ENCODE results near the gene SLC8A3.

SLC8A3 gene

GRCh38 chr14:70118064-70118463 lies 70.7 kb downstream of the SLC8A3 start:
- no peaks in the 10 kb centered on the region for H3K36me3 ChIP-seq
- no peak overlapping the region for H3K4me3 ChIP-seq (ENCODE audit: low read depth, low read length)
- no peak for DNase-seq
- TF ChIP-seq CTCF (IDR thresholded peaks at IDR 0.05; ENCODE audit: low read depth, low read length) = no peak
- H3K4me1 ChIP-seq = no peaks in the 10 kb centered on the region
- no peaks in the 10 kb centered on the region for H3K9me3 ChIP-seq
- 0 out of 2 replicates have a peak, but pooled peaks cover 5% of the 10 kb centered on the region for H3K27me3 ChIP-seq

- H3K9me3 ChIP-seq = no peaks in the 10 kb centered on the region
- no peak overlapping the region for H3K4me3 ChIP-seq (ENCODE audit: low read depth, low read length)
- TF ChIP-seq CTCF (IDR thresholded peaks at IDR 0.05; ENCODE audit: low read depth, low read length) = no peak
- no peaks in the 10 kb centered on the region for H3K36me3 ChIP-seq
- 0 out of 2 replicates have a peak, but pooled peaks cover 5% of the 10 kb centered on the region for H3K27me3 ChIP-seq
- no peak for DNase-seq
- no peaks in the 10 kb centered on the region for H3K4me1 ChIP-seq
Measured at GRCh38 chr14:70116278-70116677, 72.5 kb downstream of the SLC8A3 start.

GRCh38 chr14:70114621-70115156 lies 74.1 kb downstream of the SLC8A3 start:
- no peak for DNase-seq
- no peaks in the 10 kb centered on the region for H3K36me3 ChIP-seq
- H3K27me3 ChIP-seq = 0 out of 2 replicates have a peak, but pooled peaks cover 5% of the 10 kb centered on the region
- H3K4me3 ChIP-seq (ENCODE audit: low read depth, low read length) = no peak overlapping the region
- no peaks in the 10 kb centered on the region for H3K9me3 ChIP-seq
- no peak for TF ChIP-seq CTCF (IDR thresholded peaks at IDR 0.05; ENCODE audit: low read depth, low read length)
- H3K4me1 ChIP-seq = no peaks in the 10 kb centered on the region

GRCh38 chr14:70113211-70113610 lies 75.5 kb downstream of the SLC8A3 start:
- no peaks in the 10 kb centered on the region for H3K9me3 ChIP-seq
- H3K4me3 ChIP-seq (ENCODE audit: low read depth, low read length) = no peak overlapping the region
- no peak for DNase-seq
- 0 out of 2 replicates have a peak, but pooled peaks cover 5% of the 10 kb centered on the region for H3K27me3 ChIP-seq
- TF ChIP-seq CTCF (IDR thresholded peaks at IDR 0.05; ENCODE audit: low read depth, low read length) = no peak
- no peaks in the 10 kb centered on the region for H3K4me1 ChIP-seq
- no peaks in the 10 kb centered on the region for H3K36me3 ChIP-seq

- no peak for TF ChIP-seq CTCF (IDR thresholded peaks at IDR 0.05; ENCODE audit: low read depth, low read length)
Measured at GRCh38 chr14:70108419-70108818, 80.3 kb downstream of the SLC8A3 start.

GRCh38 chr14:70107309-70107708 lies 81.4 kb downstream of the SLC8A3 start:
- no peak overlapping the region for H3K4me3 ChIP-seq (ENCODE audit: low read depth, low read length)
- H3K4me1 ChIP-seq = no peaks in the 10 kb centered on the region
- no peaks in the 10 kb centered on the region for H3K36me3 ChIP-seq
- no peaks in the 10 kb centered on the region for H3K9me3 ChIP-seq
- H3K27me3 ChIP-seq = no peaks in the 10 kb centered on the region
- no peak for DNase-seq
- no peak for TF ChIP-seq CTCF (IDR thresholded peaks at IDR 0.05; ENCODE audit: low read depth, low read length)

More at GRCh38 chr14:70108419-70108818, 80.3 kb downstream of the SLC8A3 start:
- no peak for DNase-seq
- Histone ChIP-seq H3K4me3 (ENCODE audit: low read depth, low read length) (no peak overlapping the region), H3K4me1 (no peaks in the 10 kb centered on the region), H3K9me3 (no peaks in the 10 kb centered on the region), H3K27me3 (no peaks in the 10 kb centered on the region), H3K36me3 (no peaks in the 10 kb centered on the region)
